IMR-90 (cell line): ENCODE data around the gene PIP4K2B. TPM values are rescaled to one million over a fixed set of nuclear protein-coding genes. Genes with fewer than 3 reads are reported as not detected.

Source experiments
- ATAC-seq: fragments of 200-7000 bp; cut with Tn5 transposase; 2 replicates; pipeline ENCODE4 v1.9.1; 2020; ENCODE audit warnings: low read depth, mild to moderate bottlenecking, moderate library complexity
- BruUV-seq: library from RNA; stranded (reverse); fragments of 400-500 nt; replicated peaks from 2 replicates; lab custom pipeline; 2021; lab: Mats Ljungman, UMichigan
- CTCF ChIA-PET: fragments of 300-600 bp; formaldehyde crosslinking; extraction: SDS; loops from one replicate; lab custom pipeline; 2021; ENCODE audit warnings: antibody characterized with exemption; lab: Yijun Ruan, JAX
- POLR2A ChIA-PET: fragments of 300-600 bp; sonication (Branson Sonifier 250); formaldehyde crosslinking; loops from one replicate; lab custom pipeline; 2022; ENCODE audit warnings: antibody characterized with exemption; ENCODE audit not compliant: unreplicated experiment; lab: Charles Lee
- DNase-seq: peaks from one replicate; pipeline ENCODE4 v3.0.0; 2013
- H2AFZ ChIP-seq: replicated peaks from 2 replicates; pipeline ENCODE3; 2013; ENCODE audit warnings: low read length, mild to moderate bottlenecking; ENCODE audit not compliant: poor library complexity
- H2AK5ac ChIP-seq: 2 replicates; pipeline ENCODE4 v1.6.1; 2013; ENCODE audit warnings: low read depth, low read length, inconsistent platforms
- H2AK9ac ChIP-seq: replicated peaks from 2 replicates; pipeline ENCODE3; 2013; ENCODE audit warnings: mild to moderate bottlenecking, low read depth, low read length, moderate library complexity; ENCODE audit not compliant: poor library complexity
- H2BK120ac ChIP-seq: 2 replicates; pipeline ENCODE4 v1.6.1; 2013; ENCODE audit warnings: low read depth, low read length, inconsistent platforms
- H2BK15ac ChIP-seq: 3 replicates; pipeline ENCODE4 v1.6.1; 2013; ENCODE audit warnings: low read depth, low read length, inconsistent platforms
- H2BK20ac ChIP-seq: 2 replicates; pipeline ENCODE4 v1.6.1; 2013; ENCODE audit warnings: low read depth, mild to moderate bottlenecking, inconsistent platforms, low read length, moderate library complexity
- H2BK5ac ChIP-seq: 2 replicates; pipeline ENCODE4 v1.6.1; 2013; ENCODE audit warnings: mild to moderate bottlenecking, low read depth, low read length, inconsistent platforms; ENCODE audit not compliant: poor library complexity, severe bottlenecking
- H3K14ac ChIP-seq: replicated peaks from 2 replicates; pipeline ENCODE4 v1.6.1; 2013; ENCODE audit warnings: low read depth, low read length, inconsistent platforms
- H3K18ac ChIP-seq: 2 replicates; pipeline ENCODE4 v1.6.1; 2013; ENCODE audit warnings: low read depth, low read length, control low read depth
- H3K23ac ChIP-seq: 2 replicates; pipeline ENCODE4 v1.6.1; 2013; ENCODE audit warnings: low read depth, low read length, inconsistent platforms
- H3K27ac ChIP-seq: 2 replicates; pipeline ENCODE4 v1.5.1; 2013; ENCODE audit warnings: mild to moderate bottlenecking, control low read depth, low read length; ENCODE audit not compliant: insufficient read depth
- H3K27me3 ChIP-seq: 2 replicates; pipeline ENCODE4 v1.6.1; 2013; ENCODE audit warnings: low read length; ENCODE audit not compliant: control insufficient read depth, insufficient read depth
- H3K36me3 ChIP-seq: 2 replicates; pipeline ENCODE4 v1.6.1; 2013; ENCODE audit warnings: low read length, mixed read lengths; ENCODE audit not compliant: control insufficient read depth, insufficient read depth
- H3K4ac ChIP-seq: 2 replicates; pipeline ENCODE4 v1.6.1; 2013; ENCODE audit warnings: low read depth, low read length, inconsistent platforms
- H3K4me1 ChIP-seq: 2 replicates; pipeline ENCODE4 v1.6.1; 2013; ENCODE audit warnings: low read length, mixed read lengths; ENCODE audit not compliant: control insufficient read depth, insufficient read depth
- H3K4me2 ChIP-seq: 2 replicates; pipeline ENCODE4 v1.6.1; 2013; ENCODE audit warnings: low read depth, mild to moderate bottlenecking, control low read depth, low read length, moderate library complexity
- H3K4me3 ChIP-seq: 2 replicates; pipeline ENCODE4 v1.5.1; 2013; ENCODE audit warnings: low read depth, mild to moderate bottlenecking, control low read depth, low read length, moderate library complexity; ENCODE audit not compliant: insufficient read depth
- H3K56ac ChIP-seq: 2 replicates; pipeline ENCODE4 v1.6.1; 2013; ENCODE audit warnings: low read length, inconsistent platforms; ENCODE audit not compliant: insufficient read depth; ENCODE audit errors: extremely low read depth
- H3K79me1 ChIP-seq, 2 experiments: 2 replicates each; pipeline ENCODE4 v1.6.1; 2013; ENCODE audit warnings: low read length in 2 of 2, inconsistent platforms in 1 of 2, low read depth in 1 of 2
- H3K9ac ChIP-seq: 2 replicates; pipeline ENCODE4 v1.6.1; 2013; ENCODE audit warnings: low read depth, low read length, control low read depth
- H3K9me1 ChIP-seq: 2 replicates; pipeline ENCODE4 v1.6.1; 2013; ENCODE audit warnings: low read length, inconsistent platforms; ENCODE audit not compliant: insufficient read depth
- H3K9me3 ChIP-seq: 2 replicates; pipeline ENCODE4 v1.6.1; 2013; ENCODE audit warnings: low read length; ENCODE audit not compliant: control insufficient read depth, insufficient read depth
- H4K20me1 ChIP-seq: 2 replicates; pipeline ENCODE4 v1.6.1; 2013; ENCODE audit warnings: low read length, inconsistent platforms; ENCODE audit not compliant: insufficient read depth
- H4K5ac ChIP-seq: 2 replicates; pipeline ENCODE4 v1.6.1; 2013; ENCODE audit warnings: mild to moderate bottlenecking, low read depth, low read length, control low read depth
- H4K8ac ChIP-seq, 2 experiments: 2 replicates each; pipeline ENCODE4 v1.6.1; 2013; ENCODE audit warnings: low read depth in 2 of 2, low read length in 2 of 2, control low read depth in 1 of 2, inconsistent platforms in 1 of 2
- H4K91ac ChIP-seq: 2 replicates; pipeline ENCODE4 v1.6.1; 2013; ENCODE audit warnings: low read depth, low read length, inconsistent platforms; ENCODE audit not compliant: insufficient read depth
- CEBPB ChIP-seq: IDR thresholded peaks from 2 replicates; pipeline ENCODE4 v1.6.1; 2012; ENCODE audit warnings: low read depth, low read length, improper control_type of control experiment
- MXI1 ChIP-seq: IDR thresholded peaks from 2 replicates; pipeline ENCODE4 v1.6.1; 2012; ENCODE audit warnings: low read depth, mild to moderate bottlenecking, low read length, moderate library complexity, borderline replicate concordance
- WGBS, 2 experiments: methylation state at CpG; one replicate each; pipeline versions ENCODE4 v1.1.5 to v1.1.7; 2013; ENCODE audit warnings: missing lambda C conversion rate in 2 of 2; ENCODE audit not compliant: insufficient read length in 1 of 2; ENCODE audit errors: extremely low coverage in 2 of 2; 5-methylcytosine and 5-hydroxymethylcytosine counted together
- dilution Hi-C: fragments of 300-500 bp; cut with HindIII; formaldehyde crosslinking; loops from one replicate; pipeline ENCODE4 v1.14.3; 2018; ENCODE audit warnings: low sequenced_read_pairs; ENCODE audit not compliant: unreplicated experiment
- in situ Hi-C: fragments of 300-500 bp; cut with MboI; formaldehyde crosslinking; loops from 3 replicates; pipeline ENCODE4 v1.14.3; 2019; ENCODE audit warnings: low sequenced_read_pairs, inconsistent platforms, mixed read lengths
- intact Hi-C: fragments of 100-400 bp; cut with micrococcal nuclease; formaldehyde crosslinking; loops from 2 replicates; pipeline ENCODE4 v1.10.0; 2022
- polyA plus RNA-seq, 3 experiments: library from polyadenylated mRNA; depleted of rRNA; stranded (reverse); fragments of >200 nt; gene quantifications; 2 replicates each; pipeline ENCODE4 v1.2.3, GENCODE V29; 2012; ENCODE audit warnings: low replicate concordance in 1 of 3
- total RNA-seq: library from RNA; depleted of rRNA; stranded (reverse); fragments of >200 nt; gene quantifications from 2 replicates; pipeline ENCODE4 v1.2.3, GENCODE V29; 2012

Gene PIP4K2B
- total and polyA plus RNA-seq, 2 of the 4 experiments (the other 2 are of a cell fraction), result 40.0 to 40.2 TPM

DNA sequence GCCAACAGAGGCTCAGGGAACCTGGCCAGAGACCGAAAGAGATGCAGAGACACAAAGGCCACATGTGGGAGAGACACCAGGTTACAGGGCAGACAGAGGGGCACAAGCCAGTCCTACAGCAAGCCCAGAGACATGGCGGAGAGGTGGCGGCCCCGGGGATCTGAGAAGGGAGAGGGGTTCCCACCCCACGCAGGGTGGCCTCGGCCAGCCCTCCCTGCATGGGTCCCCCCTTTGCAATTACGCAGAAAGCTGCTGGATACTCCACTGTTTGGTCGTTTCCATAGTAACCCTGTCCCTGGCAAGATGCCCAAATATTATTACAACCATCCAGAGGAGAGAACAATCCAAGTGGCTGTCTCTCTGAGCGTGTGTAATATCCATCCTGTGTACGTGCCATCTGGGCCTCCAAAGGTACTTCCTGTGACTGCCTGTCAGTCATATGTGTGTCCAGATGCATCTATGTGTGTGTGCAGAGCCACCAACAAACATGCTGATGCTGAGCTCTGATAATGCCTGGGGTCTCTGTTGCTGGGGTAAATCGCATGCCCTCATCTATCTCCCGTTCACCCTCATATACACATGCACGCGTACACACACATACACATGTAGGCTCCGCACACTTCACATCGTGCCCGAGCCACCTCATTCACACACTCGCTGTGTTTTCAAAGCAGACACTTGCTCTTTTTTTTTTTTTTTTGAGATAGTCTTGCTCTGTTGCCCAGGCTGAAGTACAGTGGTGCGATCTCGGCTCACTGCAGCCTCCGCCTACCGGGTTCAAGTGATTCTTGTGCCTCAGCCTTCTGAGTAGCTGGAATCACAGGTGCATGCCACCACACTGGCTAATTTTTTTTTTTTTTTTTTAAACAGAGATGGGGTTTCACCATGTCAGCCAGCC is 56.7 kb downstream of the PIP4K2B start:
- Histone ChIP-seq H2AFZ (peak overlapping the region; percentile 47), H3K23ac (no peak overlapping the region; the same call in 1 of the 2 replicates), H2BK20ac (no peak overlapping the region), H3K27me3 (no peaks in the 10 kb centered on the region), H4K8ac (no peak overlapping the region), H3K18ac (no peak overlapping the region), H2BK120ac (no peak overlapping the region), H3K9me3 (no peaks in the 10 kb centered on the region), H4K20me1 (peaks cover 84% of the 10 kb centered on the region), H3K4me2 (peak overlapping the region; percentile 16; the same call in 1 of the 2 replicates), H3K4ac (no peak overlapping the region), H3K36me3 (peaks cover 25% of the 10 kb centered on the region), H2AK5ac (peak overlapping the region; percentile 43; the same call in 1 of the 2 replicates), H3K4me1 (peaks cover 23% of the 10 kb centered on the region), H3K56ac (no peak overlapping the region), H3K9me1 (peaks cover 22% of the 10 kb centered on the region), H4K91ac (no peak overlapping the region), H3K4me3 (no peak overlapping the region), H2AK9ac (peak overlapping the region; percentile 87), H3K14ac (no peak overlapping the region), H2BK5ac (no peak overlapping the region), H2BK15ac (no peak overlapping the region), H3K9ac (no peak overlapping the region), H4K5ac (no peak overlapping the region), H3K79me1 (peaks cover 15 to 84% of the 10 kb centered on the region in 2 experiments), H3K27ac (no peak overlapping the region)
- BruUV-seq, result no TSS peak
- TF ChIP-seq CEBPB (peak; percentile 27; the same call in 1 of the 2 replicates), MXI1 (no peak)
- POLR2A ChIA-PET, result no interaction called here
- CTCF ChIA-PET, result no interaction called here
- ATAC-seq (peak; percentile 21; the same call in 1 of the 2 replicates), DNase-seq (peak; percentile 84)
- in situ Hi-C loops (no loop called here), dilution Hi-C loops (no loop called here), intact Hi-C loops (no loop called here)
- 43% methylated on average over 11 of the region's 22 CpGs; no CpG with 5 or more reads in 1 of the 2 experiments for WGBS, 2 experiments
